Panc1 (cell line): ENCODE results near the gene EFCAB7. TPM values are rescaled to one million over a fixed set of nuclear protein-coding genes. Genes with fewer than 3 reads are reported as not detected.

Experiments
- ATAC-seq: fragments of 200-7000 bp; cut with Tn5 transposase; 2 replicates; pipeline ENCODE4 v1.9.1; 2020; ENCODE audit warnings: mild to moderate bottlenecking, moderate library complexity
- BruUV-seq: library from RNA; stranded (reverse); fragments of 400-500 nt; replicated peaks from 2 replicates; lab custom pipeline; 2021; lab: Mats Ljungman, UMichigan
- CTCF ChIA-PET: fragments of 300-600 bp; sonication (Branson Sonifier 250); formaldehyde crosslinking; loops from one replicate; lab custom pipeline; 2022; ENCODE audit warnings: antibody characterized with exemption; lab: Charles Lee
- POLR2A ChIA-PET: fragments of 300-600 bp; sonication (Branson Sonifier 250); formaldehyde crosslinking; loops from one replicate; lab custom pipeline; 2022; ENCODE audit warnings: antibody characterized with exemption; lab: Charles Lee
- DNase-seq: peaks from one replicate; pipeline ENCODE4 v3.0.0-alpha.2; 2010; ENCODE audit warnings: low read depth, low spot score
- H3K27ac ChIP-seq: 2 replicates; pipeline ENCODE4 v1.5.1; 2011; ENCODE audit warnings: mild to moderate bottlenecking, low read length, inconsistent platforms
- H3K27me3 ChIP-seq: fragments of 200-500 bp; sonication (Bioruptor generic); 2 replicates; pipeline ENCODE4 v1.6.0; 2014; ENCODE audit warnings: low read length, inconsistent platforms; ENCODE audit not compliant: control insufficient read depth, insufficient read depth
- H3K36me3 ChIP-seq: fragments of 200-500 bp; sonication (Bioruptor generic); 2 replicates; pipeline ENCODE4 v1.5.1; 2014; ENCODE audit warnings: inconsistent platforms, mild to moderate bottlenecking, low read length, moderate library complexity; ENCODE audit not compliant: control insufficient read depth, insufficient read depth
- H3K4me1 ChIP-seq: 2 replicates; pipeline ENCODE4 v1.5.1; 2011; ENCODE audit warnings: inconsistent platforms, mild to moderate bottlenecking, low read length, moderate library complexity; ENCODE audit not compliant: control insufficient read depth, insufficient read depth
- H3K4me3 ChIP-seq, 2 experiments: 2 replicates each; pipeline ENCODE4 v1.5.1; 2011 to 2012; ENCODE audit warnings: low read depth in 2 of 2, low read length in 2 of 2, mild to moderate bottlenecking in 2 of 2, inconsistent platforms in 1 of 2, moderate library complexity in 1 of 2
- H3K9me3 ChIP-seq: fragments of 200-500 bp; sonication (Bioruptor generic); 2 replicates; pipeline ENCODE4 v1.5.1; 2014; ENCODE audit warnings: low read depth, mild to moderate bottlenecking, inconsistent platforms, low read length, moderate library complexity; ENCODE audit not compliant: control insufficient read depth, insufficient read depth
- POLR2AphosphoS5 ChIP-seq: IDR thresholded peaks from 2 replicates; pipeline ENCODE4 v1.6.1; 2012; ENCODE audit warnings: mild to moderate bottlenecking, low read depth, low read length, moderate library complexity
- REST ChIP-seq, 2 experiments: IDR thresholded peaks; 2 replicates each; pipeline ENCODE4 v1.6.1; 2011 to 2012; ENCODE audit warnings: low read depth in 2 of 2, control low read depth in 1 of 2, low read length in 1 of 2, mild to moderate bottlenecking in 1 of 2, moderate library complexity in 1 of 2; ENCODE audit not compliant: insufficient read depth in 1 of 2
- SIN3A ChIP-seq: IDR thresholded peaks from 2 replicates; pipeline ENCODE4 v1.6.1; 2012; ENCODE audit warnings: low read depth, mild to moderate bottlenecking, low read length, moderate library complexity, borderline replicate concordance; ENCODE audit not compliant: insufficient read depth
- TCF7L2 ChIP-seq: IDR thresholded peaks from 2 replicates; pipeline ENCODE4 v1.6.1; 2011; ENCODE audit warnings: mild to moderate bottlenecking, low read depth, low read length, inconsistent platforms
- in situ Hi-C: cut with HindIII; loops from 2 replicates; pipeline ENCODE4 v1.10.0; 2016; ENCODE audit warnings: low sequenced_read_pairs, low pct_unique_long_range_greater_than_20kb
- intact Hi-C: fragments of 100-400 bp; cut with micrococcal nuclease; formaldehyde crosslinking; loops from one replicate; pipeline ENCODE4 v1.10.0; 2022; ENCODE audit not compliant: unreplicated experiment
- total RNA-seq: library from RNA; stranded (reverse); gene quantifications from one replicate; pipeline ENCODE4 v1.2.1, GENCODE V29; 2021; ENCODE audit not compliant: unreplicated experiment
- TF ChIP-seq, protein P1 (sequence below): fragments of 450-650 bp; IDR thresholded peaks from 2 replicates; pipeline ENCODE4 v1.5.1; 2017; ENCODE audit warnings: mild to moderate bottlenecking

The EFCAB7 gene
- total RNA-seq, 1 experiment from 2014 or later = 6.6 TPM

DNA sequence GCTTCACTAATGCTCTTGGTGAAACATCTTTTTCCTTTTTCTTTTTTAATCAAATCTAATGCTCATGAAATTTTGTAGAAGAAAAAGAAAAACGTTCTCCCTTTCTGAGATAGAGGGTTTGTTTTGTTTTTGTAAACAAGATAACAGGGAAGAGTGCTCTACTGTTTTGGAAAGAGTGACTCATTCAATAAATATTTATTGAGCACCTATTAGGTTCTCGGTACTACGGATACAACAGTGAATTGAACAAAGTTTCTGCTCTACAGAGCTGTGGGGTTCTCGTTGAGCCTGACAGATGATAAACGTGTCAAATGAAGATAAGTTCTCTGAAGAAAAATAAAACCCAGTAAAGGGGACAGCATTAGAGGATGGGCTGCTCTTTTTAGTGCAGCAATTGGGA, 76.9 kb downstream of the EFCAB7 start:
- in situ Hi-C loops = no loop called here
- ATAC-seq = no peak
- Histone ChIP-seq H3K27me3 (no peaks in the 10 kb centered on the region), H3K27ac (no peak overlapping the region), H3K4me3 (no peak overlapping the region), H3K9me3 (no peaks in the 10 kb centered on the region), H3K4me1 (peaks cover 4% of the 10 kb centered on the region; the same call in 1 of the 2 replicates), H3K36me3 (no peaks in the 10 kb centered on the region)
- ChIA-PET POLR2A (no interaction called here), CTCF (no interaction called here)
- no peak for DNase-seq
- no TSS peak for BruUV-seq
- intact Hi-C loops = no loop called here
- no peak for TF ChIP-seq TCF7L2
- TF ChIP-seq SIN3A = no peak
- TF ChIP-seq POLR2AphosphoS5 = no peak
- TF ChIP-seq REST (IDR thresholded peaks at IDR 0.05; ENCODE audit: insufficient read depth in 1 of 2, low read depth in 2 of 2, low read length in 1 of 2) = no peak
- TF ChIP-seq, protein P1, sequence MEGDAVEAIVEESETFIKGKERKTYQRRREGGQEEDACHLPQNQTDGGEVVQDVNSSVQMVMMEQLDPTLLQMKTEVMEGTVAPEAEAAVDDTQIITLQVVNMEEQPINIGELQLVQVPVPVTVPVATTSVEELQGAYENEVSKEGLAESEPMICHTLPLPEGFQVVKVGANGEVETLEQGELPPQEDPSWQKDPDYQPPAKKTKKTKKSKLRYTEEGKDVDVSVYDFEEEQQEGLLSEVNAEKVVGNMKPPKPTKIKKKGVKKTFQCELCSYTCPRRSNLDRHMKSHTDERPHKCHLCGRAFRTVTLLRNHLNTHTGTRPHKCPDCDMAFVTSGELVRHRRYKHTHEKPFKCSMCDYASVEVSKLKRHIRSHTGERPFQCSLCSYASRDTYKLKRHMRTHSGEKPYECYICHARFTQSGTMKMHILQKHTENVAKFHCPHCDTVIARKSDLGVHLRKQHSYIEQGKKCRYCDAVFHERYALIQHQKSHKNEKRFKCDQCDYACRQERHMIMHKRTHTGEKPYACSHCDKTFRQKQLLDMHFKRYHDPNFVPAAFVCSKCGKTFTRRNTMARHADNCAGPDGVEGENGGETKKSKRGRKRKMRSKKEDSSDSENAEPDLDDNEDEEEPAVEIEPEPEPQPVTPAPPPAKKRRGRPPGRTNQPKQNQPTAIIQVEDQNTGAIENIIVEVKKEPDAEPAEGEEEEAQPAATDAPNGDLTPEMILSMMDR = no peak

GRCh38 chr1:63601061-63601460, 77.7 kb downstream of the EFCAB7 start:
- ATAC-seq = no peak
- ChIA-PET POLR2A (no interaction called here), CTCF (no interaction called here)
- Histone ChIP-seq H3K4me1 (0 out of 2 replicates have a peak, but pooled peaks cover 3% of the 10 kb centered on the region), H3K9me3 (no peaks in the 10 kb centered on the region), H3K4me3 (no peak overlapping the region), H3K27me3 (no peaks in the 10 kb centered on the region), H3K36me3 (no peaks in the 10 kb centered on the region), H3K27ac (no peak overlapping the region)
- TF ChIP-seq TCF7L2 (no peak), SIN3A (no peak), REST (IDR thresholded peaks at IDR 0.05; ENCODE audit: insufficient read depth in 1 of 2, low read depth in 2 of 2, low read length in 1 of 2) (no peak), POLR2AphosphoS5 (no peak)
- TF ChIP-seq, protein P1 = no peak
- in situ Hi-C loops (no loop called here), intact Hi-C loops (no loop called here)
- BruUV-seq = no TSS peak
- DNase-seq = no peak
